ENCODE measurements around the gene RSRC1.
"Not testable (repeated sequence)": the region's sequence is repeated elsewhere in the genome, so short reads cannot be mapped to it uniquely, and the experiment has no call there.

RSRC1 gene, protein sequence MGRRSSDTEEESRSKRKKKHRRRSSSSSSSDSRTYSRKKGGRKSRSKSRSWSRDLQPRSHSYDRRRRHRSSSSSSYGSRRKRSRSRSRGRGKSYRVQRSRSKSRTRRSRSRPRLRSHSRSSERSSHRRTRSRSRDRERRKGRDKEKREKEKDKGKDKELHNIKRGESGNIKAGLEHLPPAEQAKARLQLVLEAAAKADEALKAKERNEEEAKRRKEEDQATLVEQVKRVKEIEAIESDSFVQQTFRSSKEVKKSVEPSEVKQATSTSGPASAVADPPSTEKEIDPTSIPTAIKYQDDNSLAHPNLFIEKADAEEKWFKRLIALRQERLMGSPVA

DNA sequence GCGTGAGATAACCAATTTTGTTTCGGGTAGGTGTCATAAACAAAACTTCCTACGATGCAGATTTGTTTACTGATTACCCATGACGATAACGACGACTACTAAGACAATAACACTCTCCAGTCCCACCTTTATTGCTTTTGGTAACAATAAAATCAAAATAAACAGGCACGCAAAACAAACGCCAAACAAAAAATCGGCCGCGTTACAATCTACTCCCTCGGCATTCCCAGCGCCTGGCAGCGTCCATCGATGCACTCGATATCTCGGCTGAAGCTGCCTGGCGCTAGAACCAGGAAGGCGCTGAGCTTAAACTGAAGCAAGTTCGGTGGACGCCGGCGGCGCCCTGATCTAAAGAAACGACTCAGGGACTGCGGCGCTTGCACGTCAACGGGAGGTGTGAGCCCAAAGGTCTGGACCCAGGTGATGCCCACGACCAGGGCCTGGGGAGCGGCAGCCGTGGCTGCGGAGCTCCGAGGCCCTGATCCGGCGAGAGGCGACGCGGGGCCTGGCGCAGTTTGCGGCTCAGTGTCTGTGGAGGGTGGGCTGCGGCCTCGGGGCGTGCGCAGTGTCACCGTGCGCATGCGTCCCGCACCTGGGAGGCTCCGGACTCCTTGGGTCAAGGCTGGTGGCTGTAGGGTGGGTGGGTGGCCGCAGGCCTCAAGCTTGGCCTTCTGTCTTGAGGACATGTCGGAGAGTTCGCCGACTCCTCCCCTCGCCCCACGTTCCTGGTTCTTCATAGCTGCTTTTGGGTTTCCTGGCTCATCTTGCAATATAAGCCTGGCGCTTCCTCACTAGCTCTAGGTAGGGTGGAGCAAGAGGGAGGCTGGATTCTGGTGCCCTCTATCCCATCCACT, at the start of gene RSRC1:
Gene RSRC1 (plus strand): TSS at position 286 of the 854 bp plus-strand sequence. CDS start 12,016 bp downstream, outside the sequence.
- DNase-seq, result peak; percentile 87

DNA sequence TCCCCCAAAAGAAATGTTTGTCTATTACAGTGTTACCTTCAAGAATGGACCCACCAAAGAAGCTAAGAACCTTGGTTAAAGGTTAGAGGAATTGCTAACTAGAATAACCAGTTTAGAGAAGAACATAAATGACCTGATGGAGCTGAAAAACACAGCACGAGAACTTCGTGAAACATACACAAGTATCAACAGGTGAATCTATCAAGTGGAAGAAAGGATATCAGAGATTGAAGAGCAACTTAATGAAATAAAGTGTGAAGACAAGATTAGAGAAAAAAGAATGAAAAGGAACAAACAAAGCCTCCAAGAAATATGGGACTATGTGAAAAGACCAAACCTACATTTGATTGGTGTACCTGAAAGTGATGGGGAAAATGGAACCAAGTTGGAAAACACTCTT, 44.3 kb upstream of the RSRC1 start:
- not testable (repeated sequence) for DNase-seq

DNA sequence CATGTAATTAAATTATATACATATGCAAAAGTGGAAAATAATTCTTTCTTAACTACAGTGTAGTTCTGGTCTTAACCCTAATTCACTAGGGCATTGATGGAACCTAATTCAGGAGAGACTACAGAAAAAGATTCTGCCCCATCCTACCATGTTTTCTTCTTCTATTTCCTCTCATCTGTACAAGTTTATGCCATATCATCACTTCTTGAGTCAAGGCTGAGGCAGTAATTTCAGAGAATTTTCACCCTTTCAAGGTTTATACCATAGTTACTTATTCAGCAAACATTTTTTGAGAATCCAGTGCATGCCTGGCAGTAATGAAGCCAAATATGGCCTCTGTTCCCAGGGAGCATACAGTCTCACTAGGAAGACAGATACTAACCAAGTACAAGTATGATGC, 37.1 kb upstream of the RSRC1 start:
- no peak for DNase-seq

DNA sequence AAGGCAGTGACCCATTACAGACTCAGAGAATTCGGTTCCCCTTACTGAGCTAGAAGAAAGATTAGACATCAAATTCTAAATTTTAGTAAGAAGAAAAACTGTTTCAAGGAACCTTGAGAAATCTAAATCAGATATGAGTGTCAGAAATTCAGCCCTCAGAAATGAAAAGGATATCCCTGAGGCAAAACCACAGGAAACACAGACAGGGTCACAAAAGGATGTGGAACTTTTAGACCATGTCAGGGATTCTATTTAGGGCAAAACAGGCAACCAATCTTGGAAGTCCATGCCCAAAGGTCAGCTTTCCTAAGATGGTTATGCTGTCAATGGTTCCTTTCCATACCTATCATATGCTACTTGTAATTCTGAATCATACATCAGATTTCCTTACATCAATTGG, 35.3 kb upstream of the RSRC1 start:
- no peak for DNase-seq

DNA sequence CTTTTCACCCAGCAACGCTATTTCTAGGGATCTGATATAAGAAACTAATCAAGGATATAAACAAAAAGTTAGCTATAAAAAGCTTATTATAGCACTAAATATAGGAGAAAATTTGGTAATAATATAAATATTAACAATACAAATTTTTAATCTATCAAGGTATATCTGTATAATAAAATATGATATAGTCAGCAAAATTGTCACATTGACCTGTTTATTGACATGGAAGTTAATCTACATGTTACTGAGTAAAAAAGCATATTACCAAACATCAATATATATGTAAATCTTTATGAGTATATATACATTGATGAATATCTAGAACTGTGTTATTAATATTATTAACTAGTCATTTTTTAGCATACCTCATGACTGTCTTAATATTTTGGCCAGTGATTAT, 30.3 kb upstream of the RSRC1 start:
- DNase-seq, result no peak

DNA sequence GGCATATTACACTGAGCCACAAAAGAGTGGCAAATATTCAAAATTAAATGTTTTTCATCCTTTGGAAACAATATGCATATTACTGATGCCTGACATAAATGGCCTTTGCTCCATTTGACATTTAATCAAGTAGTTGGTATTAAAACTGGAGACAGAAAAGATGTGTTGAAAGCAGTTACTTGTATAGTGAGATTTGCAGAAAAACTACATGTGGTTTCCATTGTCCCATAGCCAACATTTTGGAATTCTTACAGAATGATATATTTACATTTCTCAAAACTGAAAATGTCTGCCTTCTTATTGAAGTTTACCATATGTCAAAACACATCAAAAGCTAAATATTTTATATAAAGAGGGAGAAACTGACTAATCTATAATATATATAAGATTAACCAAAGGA, 25.2 kb upstream of the RSRC1 start:
- DNase-seq, result no peak

DNA sequence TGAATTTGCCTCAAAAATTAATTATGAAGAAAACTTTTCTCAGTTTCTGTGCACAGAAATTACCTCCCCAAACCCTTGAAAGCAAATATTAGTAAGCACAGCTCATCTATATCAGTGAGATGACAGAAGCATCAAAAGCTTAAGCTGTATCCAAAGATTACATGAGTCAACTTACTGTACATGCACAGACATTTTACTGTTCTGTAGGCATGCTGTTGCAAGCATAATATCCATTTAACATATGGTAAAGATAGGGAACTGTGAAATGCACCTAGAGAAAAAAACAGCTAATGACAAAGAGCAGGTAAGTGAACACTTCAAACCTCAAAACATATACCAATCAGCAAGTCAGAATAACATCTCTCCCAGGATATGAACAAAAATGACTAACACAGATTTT, 24.5 kb upstream of the RSRC1 start:
- DNase-seq, result no peak

DNA sequence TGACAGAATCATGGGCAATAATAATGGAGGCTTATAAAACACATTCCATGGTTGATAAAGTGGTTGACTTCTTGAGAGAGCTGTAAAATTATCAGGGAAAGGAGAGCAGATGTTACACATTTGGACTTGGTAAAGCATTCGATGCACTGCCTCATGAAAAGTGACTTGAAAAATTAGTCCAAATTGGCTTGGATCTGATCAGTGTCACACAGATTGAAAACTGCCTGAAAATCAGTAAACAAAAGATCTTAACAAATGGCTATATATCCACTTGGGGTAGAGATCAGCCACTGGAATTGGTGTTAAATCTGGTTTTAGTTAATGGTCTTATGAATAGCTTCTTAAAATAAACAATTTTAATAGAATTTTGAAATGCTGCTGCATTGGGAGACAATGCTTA, 24.0 kb upstream of the RSRC1 start:
- DNase-seq, result no peak

DNA sequence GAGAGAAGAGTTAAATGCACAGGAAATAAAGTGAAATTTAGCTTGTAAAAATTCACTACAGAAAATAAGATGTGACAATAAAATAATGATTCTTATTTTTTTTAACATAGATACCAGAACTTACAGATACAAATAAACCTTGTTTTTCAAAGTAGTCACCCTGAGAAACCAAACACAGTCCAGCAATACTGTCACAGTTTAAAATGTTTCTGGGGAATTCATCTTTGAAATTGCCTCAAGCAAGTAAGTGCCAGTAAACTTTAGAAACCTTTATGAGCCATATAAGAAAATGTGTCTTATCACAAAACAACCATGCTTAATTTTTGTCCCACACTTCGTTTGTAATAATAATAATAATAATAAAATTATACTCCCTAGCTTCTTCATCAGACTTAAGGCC, 23.5 kb upstream of the RSRC1 start:
- DNase-seq, result no peak

DNA sequence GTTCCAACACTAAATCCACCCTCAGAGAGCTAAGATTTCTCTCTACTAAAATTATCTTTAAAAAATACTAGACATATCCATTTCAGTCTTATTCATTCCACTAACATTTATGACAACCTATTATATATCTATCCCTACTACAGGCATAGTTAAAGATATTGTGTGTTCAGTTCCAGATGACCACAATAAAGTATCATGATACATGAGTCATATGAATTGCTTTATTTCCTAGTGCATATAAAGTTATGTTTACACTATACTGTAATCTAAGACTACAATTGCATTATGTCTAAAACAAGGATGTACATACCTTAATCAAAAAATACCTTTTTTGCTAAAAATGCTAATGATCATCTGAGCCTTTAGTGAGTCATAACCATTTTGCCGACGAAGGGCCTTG, 23.1 kb upstream of the RSRC1 start:
- no peak for DNase-seq

DNA sequence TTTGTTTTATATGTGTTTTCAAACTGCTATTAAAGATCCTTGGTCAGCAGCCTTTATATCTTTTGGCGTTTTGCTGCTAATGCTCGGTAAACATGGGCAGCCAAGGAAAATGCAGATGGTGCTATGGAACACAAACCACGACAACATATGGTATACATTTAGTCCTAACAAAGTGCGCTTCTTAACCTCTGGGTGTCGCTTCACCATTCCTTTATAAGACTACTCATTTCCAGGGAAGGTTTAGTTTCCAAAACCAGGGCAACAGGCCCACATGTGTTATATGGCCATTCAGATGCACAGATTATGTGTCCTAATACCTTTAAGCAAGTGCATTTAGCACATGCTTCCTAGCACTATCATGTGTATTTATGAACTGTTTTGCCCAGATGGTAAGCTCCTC, 18.4 kb upstream of the RSRC1 start:
- no peak for DNase-seq

DNA sequence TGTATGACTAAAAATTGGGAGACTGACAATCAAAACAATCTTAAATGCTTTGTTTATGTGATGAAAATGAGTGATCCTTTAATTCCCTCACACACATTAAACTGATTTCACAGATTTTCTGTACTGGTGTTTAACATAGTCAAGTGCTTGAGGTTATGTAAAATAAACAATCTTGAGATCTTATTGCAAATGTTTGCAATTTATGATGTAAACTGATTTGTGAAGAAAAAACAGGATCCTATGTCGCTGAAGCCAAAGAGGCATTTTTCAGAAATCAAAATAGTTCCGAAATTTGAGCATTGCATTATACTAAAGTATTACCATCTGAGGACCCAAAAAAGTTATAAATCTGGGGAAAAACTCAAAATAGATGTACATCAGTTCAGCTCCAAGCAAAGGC, 16.4 kb upstream of the RSRC1 start:
- no peak for DNase-seq

DNA sequence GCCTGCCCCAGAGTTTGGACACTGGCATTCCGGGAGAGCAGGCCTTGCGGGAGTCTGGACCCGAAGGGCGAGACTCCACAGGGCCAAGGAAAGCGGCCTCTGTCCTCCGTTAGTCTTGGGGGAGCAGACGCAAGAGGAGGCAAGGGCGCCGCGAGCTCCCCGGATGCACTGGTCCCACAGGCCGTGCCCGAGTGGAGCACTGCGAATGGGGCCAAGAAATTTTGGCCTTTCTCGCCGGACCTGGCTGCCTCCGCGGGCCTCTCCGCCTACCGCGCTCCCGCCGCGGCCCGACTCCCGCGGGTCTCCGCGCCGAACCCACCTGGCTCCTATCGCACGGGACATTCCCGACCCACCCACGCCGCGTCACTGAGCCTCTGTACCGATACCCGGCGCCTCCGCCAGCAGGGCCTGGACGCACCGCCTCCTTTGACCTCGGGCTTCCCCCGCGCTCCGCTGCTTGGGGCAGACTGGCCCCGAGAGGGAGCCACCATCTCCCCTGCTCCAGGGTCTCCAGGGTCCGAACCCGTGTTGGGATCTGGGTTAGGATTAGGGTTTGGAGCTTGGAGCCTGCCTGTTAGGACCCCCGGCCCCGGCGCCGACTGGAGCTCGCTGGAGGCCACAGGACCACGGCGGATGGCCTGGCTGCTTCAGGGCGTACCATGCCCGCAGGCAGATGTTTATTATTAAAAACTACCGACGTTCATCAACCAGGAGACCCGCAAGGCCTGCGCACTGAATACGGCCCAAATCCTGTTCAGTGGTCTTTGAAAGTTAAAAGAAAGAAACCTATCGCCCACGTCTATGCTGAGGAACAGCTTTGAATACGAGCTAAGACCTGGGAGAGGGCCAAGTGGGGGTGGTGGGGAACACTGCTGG, 15.4 kb upstream of the RSRC1 start:
- DNase-seq, result no peak

DNA sequence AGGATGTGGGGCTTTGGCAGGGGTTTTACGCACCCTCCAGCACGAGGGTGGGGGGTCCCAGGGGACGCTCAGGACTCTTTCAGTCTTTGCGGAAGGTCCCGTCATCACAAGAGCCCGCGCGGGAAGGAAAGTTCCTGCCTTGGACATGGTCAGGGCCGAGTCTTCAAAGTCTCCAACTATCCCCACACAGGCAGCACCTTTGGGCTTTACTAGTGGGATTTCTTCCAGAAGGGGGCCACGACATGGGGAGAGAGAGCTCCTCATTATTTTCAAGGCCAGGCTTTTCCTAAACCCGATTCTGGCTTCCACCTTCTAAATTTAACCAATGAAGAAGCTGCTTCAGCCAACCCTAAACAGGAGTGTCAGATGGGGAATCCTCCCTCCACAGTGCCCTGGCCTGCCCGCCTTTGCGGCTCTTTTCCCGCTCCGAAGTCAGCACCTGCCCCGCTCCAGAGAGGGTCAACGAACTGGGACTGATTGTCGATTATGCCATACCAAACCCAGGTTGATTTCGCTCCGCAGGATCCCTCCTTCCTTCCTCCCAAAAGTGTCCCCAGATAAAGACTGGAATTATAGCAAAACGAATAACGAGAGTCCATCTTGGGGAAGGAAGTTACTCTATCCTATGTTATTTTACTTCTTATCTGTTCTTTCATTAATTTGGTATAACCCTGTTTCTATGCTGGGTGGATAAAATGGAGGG, 14.6 kb upstream of the RSRC1 start:
- no peak for DNase-seq

DNA sequence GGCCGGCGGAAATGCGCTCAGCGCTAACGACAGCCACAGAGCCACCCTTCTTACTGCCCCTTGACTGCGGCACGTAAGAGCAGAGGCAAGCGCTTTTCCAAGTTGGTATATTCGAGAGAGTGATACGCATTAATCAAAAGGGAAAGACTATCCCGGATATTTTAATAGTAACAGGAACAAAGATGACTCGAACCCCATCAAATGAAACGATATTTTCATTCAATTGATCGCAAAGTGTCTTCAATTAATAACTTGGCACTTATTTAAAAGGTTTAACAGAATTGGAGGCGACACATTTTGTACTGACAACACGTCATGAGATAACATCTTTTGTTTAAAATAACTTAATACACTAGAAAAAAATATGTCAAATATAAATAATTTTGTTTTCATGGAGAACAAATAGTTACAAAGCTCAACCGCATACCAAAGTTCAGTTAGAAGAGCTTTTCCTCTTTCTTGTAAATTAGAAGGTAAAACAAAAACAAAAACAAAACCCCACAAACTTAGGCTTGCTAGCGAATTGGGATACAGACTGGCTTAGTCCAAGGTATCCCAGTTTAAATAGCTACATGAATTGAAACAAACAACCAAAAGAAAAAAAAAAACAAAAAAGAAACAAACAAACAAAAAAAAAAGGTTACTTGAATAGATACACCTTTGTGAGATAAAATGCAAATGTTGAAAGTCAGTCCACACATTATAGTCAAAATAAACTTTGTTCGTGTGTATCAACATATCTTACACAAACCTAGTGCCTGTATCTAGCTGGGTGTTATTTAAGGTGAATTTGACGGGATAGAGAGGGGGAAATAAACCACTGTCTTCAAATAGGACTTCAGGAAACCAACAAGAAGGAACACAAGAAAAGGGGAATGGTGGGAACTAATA, 13.8 kb upstream of the RSRC1 start:
- no peak for DNase-seq

DNA sequence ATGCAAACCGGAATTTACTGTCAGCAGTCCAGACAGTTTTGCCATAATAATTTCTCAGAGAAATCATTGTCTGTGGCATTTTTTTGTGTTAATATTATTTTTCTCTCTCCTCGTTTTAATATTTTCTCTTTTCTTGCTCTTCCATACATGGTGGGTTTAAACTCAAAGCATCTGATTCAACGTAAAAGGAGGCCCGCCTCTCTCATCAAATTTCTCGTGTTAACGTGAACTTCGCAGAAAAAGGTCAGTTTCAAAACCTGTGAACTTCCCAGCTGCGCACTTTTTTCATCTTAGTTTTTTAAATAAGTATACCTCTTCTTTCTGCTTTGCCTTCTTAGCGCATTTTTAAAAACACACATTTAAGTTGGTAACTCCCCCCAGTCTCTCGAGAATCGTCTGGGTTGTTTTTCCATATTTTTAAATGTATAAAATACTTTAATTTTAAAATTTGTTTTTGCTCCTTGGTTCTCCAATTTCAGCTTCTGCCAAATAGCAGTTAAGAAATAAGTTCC, 12.8 kb upstream of the RSRC1 start:
- DNase-seq, result no peak

DNA sequence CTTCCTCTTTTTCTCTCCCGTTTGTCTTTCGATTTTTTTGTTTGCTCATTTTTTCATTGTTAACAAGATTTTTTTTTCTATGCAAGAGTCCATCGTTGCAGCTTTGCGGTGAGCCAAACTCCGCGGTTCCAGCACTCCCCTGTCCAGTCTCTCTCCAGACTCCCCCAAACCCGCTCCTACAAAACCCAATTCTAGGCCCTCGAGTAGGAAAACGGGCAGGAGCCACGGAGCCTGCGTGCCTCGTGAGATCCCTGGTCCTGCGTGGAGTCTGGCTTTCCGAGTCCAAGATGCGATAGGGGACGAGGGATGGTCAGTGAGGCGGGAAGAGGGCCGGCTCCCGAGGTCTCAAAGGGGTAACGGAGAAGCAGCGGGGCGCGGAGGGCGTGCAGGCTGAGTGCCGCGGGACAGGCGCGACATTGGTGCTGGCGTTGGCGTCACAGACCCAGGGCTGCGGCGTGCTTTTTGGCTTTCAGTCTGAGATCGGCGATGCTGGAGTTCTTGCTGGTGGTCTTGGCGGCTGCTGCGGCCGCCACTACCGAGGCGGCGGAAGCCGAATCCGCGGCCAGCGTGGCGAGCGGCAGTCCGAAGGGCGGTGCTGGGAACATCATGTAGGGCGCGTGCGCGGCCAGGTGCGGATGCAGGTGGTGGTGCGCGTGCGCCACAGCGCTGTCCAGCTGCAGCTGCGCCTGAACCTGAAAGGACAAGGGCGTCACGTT, 12.1 kb upstream of the RSRC1 start:
- DNase-seq, result peak; percentile 25

DNA sequence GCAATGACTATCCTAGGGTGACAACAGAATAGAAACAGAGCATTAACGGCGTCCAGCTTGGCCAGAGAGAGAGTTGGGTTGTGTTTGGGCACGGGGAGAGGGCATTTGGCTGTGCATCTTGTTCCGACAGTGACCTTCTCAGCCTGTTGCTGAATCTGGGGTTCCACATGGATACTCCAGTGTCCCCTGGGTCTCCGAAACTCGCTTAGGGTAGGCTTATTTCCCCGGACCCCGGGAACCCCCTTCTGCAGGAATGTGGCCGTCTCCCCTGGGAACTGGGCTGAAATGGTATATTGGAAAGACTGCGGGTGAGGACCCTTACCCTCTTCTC, 11.6 kb upstream of the RSRC1 start:
- no peak for DNase-seq

DNA sequence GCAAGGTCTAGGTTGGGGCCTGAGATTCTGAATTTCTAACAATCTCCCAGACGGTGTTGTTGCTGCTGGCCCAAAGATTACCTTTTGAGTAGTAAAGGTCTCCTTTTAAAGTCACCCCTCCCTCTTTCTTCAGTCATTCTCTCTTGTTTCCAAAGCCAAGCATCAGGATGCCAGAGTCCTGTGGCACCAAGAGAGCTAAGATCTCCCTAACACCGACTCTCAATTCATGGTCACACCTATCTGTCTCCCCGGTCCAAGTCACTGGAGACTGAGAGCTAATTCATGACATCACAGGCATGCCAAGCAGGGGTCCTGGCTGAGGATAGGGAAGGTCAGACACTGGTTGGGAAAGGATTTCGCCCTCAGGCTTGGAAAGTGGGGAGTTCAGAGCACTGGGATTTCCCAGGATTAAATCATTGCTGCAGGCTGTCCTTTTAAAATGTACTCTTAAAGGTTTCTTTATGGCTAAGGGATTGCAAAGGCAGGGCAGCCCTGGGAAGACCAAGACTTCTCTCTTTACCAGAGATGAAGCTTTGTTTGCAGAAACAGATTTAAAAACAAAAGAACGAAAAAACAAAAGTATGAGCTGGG, 11.0 kb upstream of the RSRC1 start:
- no peak for DNase-seq

DNA sequence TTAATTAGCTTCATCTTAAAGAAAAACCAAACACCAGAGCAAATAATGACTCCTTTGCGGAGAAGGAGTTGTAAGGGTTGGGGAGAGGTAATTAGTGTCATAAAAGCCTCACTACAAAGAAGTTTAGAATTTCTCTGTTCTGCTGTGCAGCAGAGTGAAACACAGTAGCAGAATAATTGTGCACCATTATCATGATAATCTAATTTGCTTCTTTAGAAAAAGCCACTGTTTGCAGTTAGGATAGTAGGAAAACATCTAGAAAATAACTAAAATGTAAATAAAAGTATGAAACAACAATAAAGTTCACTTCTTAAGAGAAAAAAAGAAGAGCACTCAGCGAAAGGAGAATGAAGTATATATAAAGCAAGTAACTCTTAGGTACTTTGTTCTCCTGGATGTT, 9.2 kb upstream of the RSRC1 start:
- DNase-seq, result no peak

All from DMS153 (cell line).